ENCODE measurements around the gene GRM4.

The GRM4 gene

GRCh38 chr6:34113532-34113931 lies 32.4 kb downstream of the GRM4 start:
- no peaks in the 10 kb centered on the region for H3K36me3 ChIP-seq (ENCODE audit: low read length)
- no peak overlapping the region for H3K27ac ChIP-seq (ENCODE audit: low read depth, low read length)
- no peak overlapping the region for H3K4me2 ChIP-seq (ENCODE audit: low read depth, low read length, poor library complexity, severe bottlenecking)
- no peak overlapping the region for H2AFZ ChIP-seq (ENCODE audit: low read depth, low read length, severe bottlenecking)
- H3K27me3 ChIP-seq (ENCODE audit: low read length), result no peaks in the 10 kb centered on the region
- no peaks in the 10 kb centered on the region for H4K20me1 ChIP-seq (ENCODE audit: low read depth, low read length)
- no peak overlapping the region for H3K4me3 ChIP-seq (ENCODE audit: insufficient read depth, low read length, poor library complexity, severe bottlenecking)
- H3K9me2 ChIP-seq (replicated peaks; ENCODE audit: insufficient read depth, low read length), result no peaks in the 10 kb centered on the region
- H3K79me2 ChIP-seq (ENCODE audit: insufficient read depth, low read length), result no peaks in the 10 kb centered on the region
- no peak overlapping the region for H3K9ac ChIP-seq (ENCODE audit: low read length)
- H3F3A ChIP-seq (ENCODE audit: insufficient read depth), result no peaks in the 10 kb centered on the region
- no peaks in the 10 kb centered on the region for H3K9me3 ChIP-seq (ENCODE audit: insufficient read depth, low read length)
- TF ChIP-seq, protein P1, sequence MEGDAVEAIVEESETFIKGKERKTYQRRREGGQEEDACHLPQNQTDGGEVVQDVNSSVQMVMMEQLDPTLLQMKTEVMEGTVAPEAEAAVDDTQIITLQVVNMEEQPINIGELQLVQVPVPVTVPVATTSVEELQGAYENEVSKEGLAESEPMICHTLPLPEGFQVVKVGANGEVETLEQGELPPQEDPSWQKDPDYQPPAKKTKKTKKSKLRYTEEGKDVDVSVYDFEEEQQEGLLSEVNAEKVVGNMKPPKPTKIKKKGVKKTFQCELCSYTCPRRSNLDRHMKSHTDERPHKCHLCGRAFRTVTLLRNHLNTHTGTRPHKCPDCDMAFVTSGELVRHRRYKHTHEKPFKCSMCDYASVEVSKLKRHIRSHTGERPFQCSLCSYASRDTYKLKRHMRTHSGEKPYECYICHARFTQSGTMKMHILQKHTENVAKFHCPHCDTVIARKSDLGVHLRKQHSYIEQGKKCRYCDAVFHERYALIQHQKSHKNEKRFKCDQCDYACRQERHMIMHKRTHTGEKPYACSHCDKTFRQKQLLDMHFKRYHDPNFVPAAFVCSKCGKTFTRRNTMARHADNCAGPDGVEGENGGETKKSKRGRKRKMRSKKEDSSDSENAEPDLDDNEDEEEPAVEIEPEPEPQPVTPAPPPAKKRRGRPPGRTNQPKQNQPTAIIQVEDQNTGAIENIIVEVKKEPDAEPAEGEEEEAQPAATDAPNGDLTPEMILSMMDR (IDR thresholded peaks at IDR 0.05; ENCODE audit: insufficient read depth, low read length, poor library complexity, severe bottlenecking), result no peak
- no peak for TF ChIP-seq EZH2phosphoT487 (conservative IDR thresholded peaks at IDR 0.05; ENCODE audit: low read length)

DNA sequence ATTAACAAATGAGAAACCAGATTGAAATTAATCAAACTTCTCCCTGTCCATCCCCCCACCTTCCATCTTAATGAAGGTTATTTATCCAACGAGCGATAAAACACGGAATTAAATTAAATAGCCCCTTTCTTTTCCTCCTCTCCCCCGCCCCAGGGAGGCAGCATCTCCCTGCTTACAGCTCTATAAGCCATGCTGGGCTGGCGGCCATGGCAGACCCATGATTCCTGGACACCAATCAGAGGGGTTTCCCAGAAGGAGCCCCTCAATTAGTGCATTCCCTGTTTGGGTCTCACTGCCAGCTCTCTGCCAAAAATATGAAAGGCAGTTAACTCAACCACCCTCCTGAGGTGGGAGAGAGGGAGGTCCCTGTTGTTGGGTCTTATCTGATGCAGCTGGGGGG lies 33.8 kb downstream of the GRM4 start:
- TF ChIP-seq, protein P1 (IDR thresholded peaks at IDR 0.05; ENCODE audit: insufficient read depth, low read length, poor library complexity, severe bottlenecking), result no peak
- TF ChIP-seq EZH2phosphoT487 (conservative IDR thresholded peaks at IDR 0.05; ENCODE audit: low read length), result no peak

DNA sequence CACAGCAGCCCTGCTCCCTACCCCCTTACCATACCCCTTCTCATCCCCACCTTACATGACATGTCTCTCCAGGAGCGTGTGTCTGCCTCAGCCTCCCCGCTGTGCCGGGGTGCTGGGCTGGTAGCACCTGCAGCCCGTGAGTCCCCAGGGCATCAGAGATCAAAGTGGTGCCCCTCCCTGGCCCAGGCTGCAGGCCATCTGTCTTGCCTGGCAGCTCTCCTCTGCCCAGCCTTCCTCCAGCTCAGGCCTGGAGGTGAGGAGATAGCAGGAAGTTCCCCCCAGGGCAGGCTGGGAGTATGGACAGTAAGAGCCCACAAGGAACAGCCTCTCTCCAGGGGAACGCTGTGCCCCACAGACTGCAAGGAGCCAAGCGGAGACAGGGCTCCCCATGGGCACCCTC lies 35.3 kb downstream of the GRM4 start:
- no peaks in the 10 kb centered on the region for H3F3A ChIP-seq (ENCODE audit: insufficient read depth)
- no peak overlapping the region for H3K27ac ChIP-seq (ENCODE audit: low read depth, low read length)
- TF ChIP-seq EZH2phosphoT487 (conservative IDR thresholded peaks at IDR 0.05; ENCODE audit: low read length), result no peak
- H3K9ac ChIP-seq (ENCODE audit: low read length), result no peak overlapping the region
- H3K79me2 ChIP-seq (ENCODE audit: insufficient read depth, low read length), result no peaks in the 10 kb centered on the region
- H2AFZ ChIP-seq (ENCODE audit: low read depth, low read length, severe bottlenecking), result no peak overlapping the region
- H3K9me2 ChIP-seq (replicated peaks; ENCODE audit: insufficient read depth, low read length), result no peaks in the 10 kb centered on the region
- no peaks in the 10 kb centered on the region for H4K20me1 ChIP-seq (ENCODE audit: low read depth, low read length)
- H3K4me3 ChIP-seq (ENCODE audit: insufficient read depth, low read length, poor library complexity, severe bottlenecking), result no peak overlapping the region
- no peaks in the 10 kb centered on the region for H3K27me3 ChIP-seq (ENCODE audit: low read length)
- no peak overlapping the region for H3K4me2 ChIP-seq (ENCODE audit: low read depth, low read length, poor library complexity, severe bottlenecking)
- no peaks in the 10 kb centered on the region for H3K9me3 ChIP-seq (ENCODE audit: insufficient read depth, low read length)
- no peaks in the 10 kb centered on the region for H3K36me3 ChIP-seq (ENCODE audit: low read length)

More for the DNA sequence above, 33.8 kb downstream of the GRM4 start:
- Histone ChIP-seq H3K9ac (ENCODE audit: low read length) (no peak overlapping the region), H3K36me3 (ENCODE audit: low read length) (no peaks in the 10 kb centered on the region), H3K27ac (ENCODE audit: low read depth, low read length) (no peak overlapping the region), H3K9me3 (ENCODE audit: insufficient read depth, low read length) (no peaks in the 10 kb centered on the region), H3F3A (ENCODE audit: insufficient read depth) (no peaks in the 10 kb centered on the region), H3K27me3 (ENCODE audit: low read length) (no peaks in the 10 kb centered on the region), H3K79me2 (ENCODE audit: insufficient read depth, low read length) (no peaks in the 10 kb centered on the region), H3K9me2 (replicated peaks; ENCODE audit: insufficient read depth, low read length) (no peaks in the 10 kb centered on the region), H4K20me1 (ENCODE audit: low read depth, low read length) (no peaks in the 10 kb centered on the region), H3K4me2 (ENCODE audit: low read depth, low read length, poor library complexity, severe bottlenecking) (no peak overlapping the region), H3K4me3 (ENCODE audit: insufficient read depth, low read length, poor library complexity, severe bottlenecking) (no peak overlapping the region), H2AFZ (ENCODE audit: low read depth, low read length, severe bottlenecking) (no peak overlapping the region)

DNA sequence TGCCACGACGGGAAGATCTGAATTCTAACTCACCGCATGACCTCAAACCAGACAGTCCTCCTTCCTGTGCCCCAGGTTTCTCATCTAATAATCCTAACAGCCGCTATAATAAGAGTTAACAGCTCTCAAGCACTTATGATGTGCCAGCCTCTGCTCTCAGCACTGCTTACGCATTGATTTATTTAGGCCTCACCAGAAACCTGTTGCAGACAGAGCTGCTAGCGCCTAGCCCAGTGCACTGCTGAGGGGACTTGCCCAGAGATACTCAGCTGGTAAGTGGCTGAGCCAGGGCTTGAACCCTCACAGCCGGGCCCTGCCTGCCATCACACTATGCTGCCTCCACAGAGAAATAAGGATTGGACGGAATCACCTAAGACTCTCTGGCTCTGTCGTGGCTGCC lies 37.7 kb downstream of the GRM4 start:
- no peak overlapping the region for H2AFZ ChIP-seq (ENCODE audit: low read depth, low read length, severe bottlenecking)
- TF ChIP-seq EZH2phosphoT487 (conservative IDR thresholded peaks at IDR 0.05; ENCODE audit: low read length), result no peak
- TF ChIP-seq, protein P1 (IDR thresholded peaks at IDR 0.05; ENCODE audit: insufficient read depth, low read length, poor library complexity, severe bottlenecking), result no peak
- no peaks in the 10 kb centered on the region for H3F3A ChIP-seq (ENCODE audit: insufficient read depth)
- H3K36me3 ChIP-seq (ENCODE audit: low read length), result no peaks in the 10 kb centered on the region
- no peaks in the 10 kb centered on the region for H3K27me3 ChIP-seq (ENCODE audit: low read length)
- no peak overlapping the region for H3K27ac ChIP-seq (ENCODE audit: low read depth, low read length)
- H3K4me2 ChIP-seq (ENCODE audit: low read depth, low read length, poor library complexity, severe bottlenecking), result no peak overlapping the region
- no peaks in the 10 kb centered on the region for H3K9me3 ChIP-seq (ENCODE audit: insufficient read depth, low read length)
- no peaks in the 10 kb centered on the region for H3K79me2 ChIP-seq (ENCODE audit: insufficient read depth, low read length)
- H3K9ac ChIP-seq (ENCODE audit: low read length), result no peak overlapping the region
- no peaks in the 10 kb centered on the region for H4K20me1 ChIP-seq (ENCODE audit: low read depth, low read length)
- H3K9me2 ChIP-seq (replicated peaks; ENCODE audit: insufficient read depth, low read length), result no peaks in the 10 kb centered on the region
- no peak overlapping the region for H3K4me3 ChIP-seq (ENCODE audit: insufficient read depth, low read length, poor library complexity, severe bottlenecking)

All from SU-DHL-6 (cell line).